ENCODE results near the gene ZNF808. TPM values are rescaled to one million over a fixed set of nuclear protein-coding genes. Genes with fewer than 3 reads are reported as not detected.
"Not testable (repeated sequence)": the region's sequence is repeated elsewhere in the genome, so short reads cannot be mapped to it uniquely, and the experiment has no call there.

Gene ZNF808
- 19.3 and 19.8 TPM in 2 replicates for total RNA-seq (2022)
- Bru-seq, nascent RNA, result percentile 71 among the genes with signal in this experiment
- percentile 75 among the genes with signal in this experiment for BruChase-seq, experiment 1, labeled RNA remaining after a 2-hour chase
- BruChase-seq, experiment 2, labeled RNA remaining after a 6-hour chase, result percentile 71 among the genes with signal in this experiment
- long read RNA-seq, partial matches to known transcripts, result 0 of 4 reads
- long read RNA-seq, other reads (novel, unspliced or antisense), result 1 of 4 reads

GRCh38 chr19:52527134-52527955 lies at the start of gene ZNF808:
Gene ZNF808 (plus strand): TSS chr19:52527668. CDS start chr19:52543285, 15,617 bp downstream.
- H3K36me3 Mint-ChIP-seq (ENCODE audit: insufficient read depth, unreplicated experiment), result peaks cover 20% of the 10 kb centered on the region
- ChIA-PET POLR2A (interaction anchor here (0.9 kb wide), 1 partner anchor 338 kb away, joined by 11 read pairs; the partner anchor contains the start of gene PPP2R1A), CTCF (interaction anchor here (0.6 to 1.0 kb wide), 3 partner anchors 131 to 435 kb away, joined by 3 to 4 read pairs (median 4); no protein-coding TSS in a partner anchor)
- Histone ChIP-seq H3K4me1 (no peaks in the 10 kb centered on the region), H3K4me3 (ENCODE audit: low read depth, low read length) (peak within 1 kb of the TSS; percentile 73), H3K9me3 (peaks cover 13% of the 10 kb centered on the region), H3K36me3 (ENCODE audit: control insufficient read depth, insufficient read depth, low read length) (no peaks in the 10 kb centered on the region; the same call in none of the 2 replicates), H3K27me3 (replicated peaks; ENCODE audit: control insufficient read depth, insufficient read depth, low read length) (no peaks in the 10 kb centered on the region)
- no peaks in the 10 kb centered on the region for H3K27me3 Mint-ChIP-seq (ENCODE audit: insufficient read depth, unreplicated experiment)
- peak within 1 kb of the TSS; percentile 74 for H3K4me3 Mint-ChIP-seq (ENCODE audit: unreplicated experiment)
- H3K4me1 Mint-ChIP-seq (ENCODE audit: low read depth, unreplicated experiment), result peaks cover 11% of the 10 kb centered on the region
- peak; percentile 76 to 82 for TF ChIP-seq CTCF (IDR thresholded peaks at IDR 0.05; ENCODE audit: insufficient read depth in 1 of 2, low read depth in 1 of 2, low read length in 1 of 2, severe bottlenecking in 1 of 2, unreplicated experiment in 1 of 2)
- peak; percentile 93 to 97 for DNase-seq
- no TSS peak for BruUV-seq (replicated peaks)
- intact Hi-C loops (cut with micrococcal nuclease; ENCODE audit: unreplicated experiment), result loop anchor here (1.0 to 5.0 kb wide), 3 partner anchors 43 to 130 kb away; partner anchors contain the start of genes ZNF528 and ZNF701
- H3K27ac Mint-ChIP-seq (ENCODE audit: unreplicated experiment), result peak within 1 kb of the TSS; percentile 98
- peaks cover 15% of the 10 kb centered on the region for H3K9me3 Mint-ChIP-seq (ENCODE audit: unreplicated experiment)

- H3K27ac Mint-ChIP-seq (ENCODE audit: unreplicated experiment); H3K4me3 ChIP-seq (ENCODE audit: low read depth, low read length); H3K4me1 Mint-ChIP-seq (ENCODE audit: low read depth, unreplicated experiment); H3K4me1 ChIP-seq; H3K27me3 Mint-ChIP-seq (ENCODE audit: insufficient read depth, unreplicated experiment); intact Hi-C loops (cut with micrococcal nuclease; ENCODE audit: unreplicated experiment); H3K27me3 ChIP-seq (replicated peaks; ENCODE audit: control insufficient read depth, insufficient read depth, low read length); CTCF ChIA-PET; H3K36me3 Mint-ChIP-seq (ENCODE audit: insufficient read depth, unreplicated experiment); POLR2A ChIA-PET; DNase-seq; BruUV-seq (replicated peaks); H3K36me3 ChIP-seq (ENCODE audit: control insufficient read depth, insufficient read depth, low read length); H3K4me3 Mint-ChIP-seq (ENCODE audit: unreplicated experiment): not testable (repeated sequence)
- peaks cover 29% of the 10 kb centered on the region for H3K9me3 ChIP-seq
- H3K9me3 Mint-ChIP-seq (ENCODE audit: unreplicated experiment), result peaks cover 34% of the 10 kb centered on the region
Measured at GRCh38 chr19:52484111-52484743, 43.2 kb upstream of the ZNF808 start.

- H3K4me1 ChIP-seq; H3K4me3 ChIP-seq (ENCODE audit: low read depth, low read length); BruUV-seq (replicated peaks); POLR2A ChIA-PET; CTCF ChIA-PET; H3K27me3 ChIP-seq (replicated peaks; ENCODE audit: control insufficient read depth, insufficient read depth, low read length); H3K27me3 Mint-ChIP-seq (ENCODE audit: insufficient read depth, unreplicated experiment); H3K27ac Mint-ChIP-seq (ENCODE audit: unreplicated experiment); H3K4me1 Mint-ChIP-seq (ENCODE audit: low read depth, unreplicated experiment); H3K4me3 Mint-ChIP-seq (ENCODE audit: unreplicated experiment); H3K36me3 Mint-ChIP-seq (ENCODE audit: insufficient read depth, unreplicated experiment); H3K36me3 ChIP-seq (ENCODE audit: control insufficient read depth, insufficient read depth, low read length); DNase-seq; intact Hi-C loops (cut with micrococcal nuclease; ENCODE audit: unreplicated experiment): not testable (repeated sequence)
- peaks cover 34% of the 10 kb centered on the region for H3K9me3 Mint-ChIP-seq (ENCODE audit: unreplicated experiment)
- peaks cover 23% of the 10 kb centered on the region for H3K9me3 ChIP-seq
Measured at GRCh38 chr19:52485064-52485463, 42.4 kb upstream of the ZNF808 start.

GRCh38 chr19:52485561-52486240 lies 41.8 kb upstream of the ZNF808 start:
- H3K4me3 ChIP-seq (ENCODE audit: low read depth, low read length); CTCF ChIA-PET; H3K27ac Mint-ChIP-seq (ENCODE audit: unreplicated experiment); H3K27me3 ChIP-seq (replicated peaks; ENCODE audit: control insufficient read depth, insufficient read depth, low read length); DNase-seq; H3K36me3 Mint-ChIP-seq (ENCODE audit: insufficient read depth, unreplicated experiment); intact Hi-C loops (cut with micrococcal nuclease; ENCODE audit: unreplicated experiment); BruUV-seq (replicated peaks); H3K4me1 ChIP-seq; H3K27me3 Mint-ChIP-seq (ENCODE audit: insufficient read depth, unreplicated experiment); H3K36me3 ChIP-seq (ENCODE audit: control insufficient read depth, insufficient read depth, low read length); POLR2A ChIA-PET; H3K4me1 Mint-ChIP-seq (ENCODE audit: low read depth, unreplicated experiment); H3K4me3 Mint-ChIP-seq (ENCODE audit: unreplicated experiment): not testable (repeated sequence)
- H3K9me3 ChIP-seq, result peaks cover 22% of the 10 kb centered on the region
- H3K9me3 Mint-ChIP-seq (ENCODE audit: unreplicated experiment), result peaks cover 34% of the 10 kb centered on the region

Data from Caco-2 (cell line).